Measurements from ENCODE around the gene CDC42EP2.

DNA sequence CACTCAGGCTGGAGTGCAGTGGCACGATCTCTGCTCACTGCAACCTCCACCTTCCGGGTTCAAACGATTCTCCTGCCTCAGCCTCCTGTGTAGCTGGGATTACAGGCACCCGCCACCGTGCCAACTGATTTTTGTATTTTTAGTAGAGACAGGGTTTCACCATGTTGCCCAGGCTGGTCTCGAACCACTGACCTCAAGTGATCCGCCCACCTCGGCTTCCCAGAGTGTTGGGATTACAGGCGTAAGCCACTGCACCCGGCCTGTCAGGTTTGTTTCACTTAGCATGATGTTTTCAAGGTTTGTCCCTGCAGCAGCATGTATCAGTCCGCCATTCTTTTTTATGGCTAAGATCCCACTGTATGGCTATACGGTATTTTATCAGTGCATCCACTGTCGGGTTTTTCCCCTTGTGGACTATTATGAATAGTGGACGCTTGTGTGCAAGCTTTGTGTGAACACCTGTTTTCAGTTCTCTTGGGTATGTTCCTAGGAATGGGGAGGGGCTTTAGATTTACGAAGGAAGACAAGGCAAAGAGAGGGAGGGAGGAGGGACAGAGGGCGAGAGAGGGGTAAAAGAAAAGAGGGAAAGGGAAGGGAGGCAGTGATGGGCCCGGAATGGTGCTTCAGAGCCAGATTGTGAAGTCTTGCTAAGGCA, 13.9 kb upstream of the CDC42EP2 start:
- TF ChIP-seq, protein P1, sequence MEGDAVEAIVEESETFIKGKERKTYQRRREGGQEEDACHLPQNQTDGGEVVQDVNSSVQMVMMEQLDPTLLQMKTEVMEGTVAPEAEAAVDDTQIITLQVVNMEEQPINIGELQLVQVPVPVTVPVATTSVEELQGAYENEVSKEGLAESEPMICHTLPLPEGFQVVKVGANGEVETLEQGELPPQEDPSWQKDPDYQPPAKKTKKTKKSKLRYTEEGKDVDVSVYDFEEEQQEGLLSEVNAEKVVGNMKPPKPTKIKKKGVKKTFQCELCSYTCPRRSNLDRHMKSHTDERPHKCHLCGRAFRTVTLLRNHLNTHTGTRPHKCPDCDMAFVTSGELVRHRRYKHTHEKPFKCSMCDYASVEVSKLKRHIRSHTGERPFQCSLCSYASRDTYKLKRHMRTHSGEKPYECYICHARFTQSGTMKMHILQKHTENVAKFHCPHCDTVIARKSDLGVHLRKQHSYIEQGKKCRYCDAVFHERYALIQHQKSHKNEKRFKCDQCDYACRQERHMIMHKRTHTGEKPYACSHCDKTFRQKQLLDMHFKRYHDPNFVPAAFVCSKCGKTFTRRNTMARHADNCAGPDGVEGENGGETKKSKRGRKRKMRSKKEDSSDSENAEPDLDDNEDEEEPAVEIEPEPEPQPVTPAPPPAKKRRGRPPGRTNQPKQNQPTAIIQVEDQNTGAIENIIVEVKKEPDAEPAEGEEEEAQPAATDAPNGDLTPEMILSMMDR (IDR thresholded peaks at IDR 0.05) = no peak
- no peak for TF ChIP-seq POLR2A (IDR thresholded peaks at IDR 0.05)

Measured in prostate gland (tissue), 2 donors.